Measurements from ENCODE around the gene STX11.
"Not testable (repeated sequence)": the region's sequence is repeated elsewhere in the genome, so short reads cannot be mapped to it uniquely, and the experiment has no call there.

STX11 gene

GRCh38 chr6:144178323-144178722, 28.0 kb downstream of the STX11 start:
- Histone ChIP-seq H2AFZ (ENCODE audit: low read depth, low read length) (no peak overlapping the region), H4K20me1 (ENCODE audit: insufficient read depth, low read length) (no peaks in the 10 kb centered on the region), H3K4me1 (ENCODE audit: low read length) (peaks cover 11% of the 10 kb centered on the region), H3K9ac (ENCODE audit: low read length) (no peak overlapping the region), H3K79me2 (ENCODE audit: low read length) (no peaks in the 10 kb centered on the region), H3K9me3 (ENCODE audit: insufficient read depth, low read length) (no peaks in the 10 kb centered on the region), H3K4me2 (ENCODE audit: low read length) (no peak overlapping the region), H3K27me3 (ENCODE audit: low read depth, low read length) (no peaks in the 10 kb centered on the region), H3K4me3 (ENCODE audit: low read length) (no peak overlapping the region), H3K27ac (ENCODE audit: low read length) (no peak overlapping the region), H3K36me3 (replicated peaks; ENCODE audit: low read depth, low read length) (no peaks in the 10 kb centered on the region)
- TF ChIP-seq EZH2phosphoT487 (IDR thresholded peaks at IDR 0.05; ENCODE audit: low read depth): no peak
- TF ChIP-seq, protein P1, sequence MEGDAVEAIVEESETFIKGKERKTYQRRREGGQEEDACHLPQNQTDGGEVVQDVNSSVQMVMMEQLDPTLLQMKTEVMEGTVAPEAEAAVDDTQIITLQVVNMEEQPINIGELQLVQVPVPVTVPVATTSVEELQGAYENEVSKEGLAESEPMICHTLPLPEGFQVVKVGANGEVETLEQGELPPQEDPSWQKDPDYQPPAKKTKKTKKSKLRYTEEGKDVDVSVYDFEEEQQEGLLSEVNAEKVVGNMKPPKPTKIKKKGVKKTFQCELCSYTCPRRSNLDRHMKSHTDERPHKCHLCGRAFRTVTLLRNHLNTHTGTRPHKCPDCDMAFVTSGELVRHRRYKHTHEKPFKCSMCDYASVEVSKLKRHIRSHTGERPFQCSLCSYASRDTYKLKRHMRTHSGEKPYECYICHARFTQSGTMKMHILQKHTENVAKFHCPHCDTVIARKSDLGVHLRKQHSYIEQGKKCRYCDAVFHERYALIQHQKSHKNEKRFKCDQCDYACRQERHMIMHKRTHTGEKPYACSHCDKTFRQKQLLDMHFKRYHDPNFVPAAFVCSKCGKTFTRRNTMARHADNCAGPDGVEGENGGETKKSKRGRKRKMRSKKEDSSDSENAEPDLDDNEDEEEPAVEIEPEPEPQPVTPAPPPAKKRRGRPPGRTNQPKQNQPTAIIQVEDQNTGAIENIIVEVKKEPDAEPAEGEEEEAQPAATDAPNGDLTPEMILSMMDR (IDR thresholded peaks at IDR 0.05; ENCODE audit: low read depth, low read length): no peak

DNA sequence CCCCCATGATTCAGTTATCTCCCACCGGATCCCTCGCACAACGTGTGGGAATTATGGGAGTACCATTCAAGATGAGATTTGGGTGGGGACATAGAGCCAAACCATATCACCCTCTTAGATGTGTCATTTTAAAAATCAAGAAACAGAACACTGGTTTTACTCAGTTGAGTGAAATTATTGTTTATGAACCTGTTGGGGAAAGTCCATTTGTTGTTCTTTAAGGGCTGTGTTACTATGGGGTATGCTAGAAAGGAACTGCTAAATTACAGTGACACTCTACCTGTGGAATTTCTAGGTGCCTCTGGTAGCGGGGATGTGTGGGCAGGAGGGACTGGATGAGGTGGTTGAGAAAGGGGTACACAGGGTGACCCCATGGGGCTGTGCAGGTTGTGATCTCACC, 28.9 kb downstream of the STX11 start:
- Histone ChIP-seq H3K79me2 (ENCODE audit: low read length) (no peaks in the 10 kb centered on the region), H2AFZ (ENCODE audit: low read depth, low read length) (no peak overlapping the region), H3K9ac (ENCODE audit: low read length) (no peak overlapping the region), H4K20me1 (ENCODE audit: insufficient read depth, low read length) (no peaks in the 10 kb centered on the region), H3K4me3 (ENCODE audit: low read length) (no peak overlapping the region), H3K27ac (ENCODE audit: low read length) (no peak overlapping the region), H3K4me1 (ENCODE audit: low read length) (peaks cover 11% of the 10 kb centered on the region), H3K9me3 (ENCODE audit: insufficient read depth, low read length) (no peaks in the 10 kb centered on the region), H3K36me3 (replicated peaks; ENCODE audit: low read depth, low read length) (no peaks in the 10 kb centered on the region), H3K4me2 (ENCODE audit: low read length) (no peak overlapping the region), H3K27me3 (ENCODE audit: low read depth, low read length) (no peaks in the 10 kb centered on the region)
- TF ChIP-seq EZH2phosphoT487 (IDR thresholded peaks at IDR 0.05; ENCODE audit: low read depth): no peak
- TF ChIP-seq, protein P1 (IDR thresholded peaks at IDR 0.05; ENCODE audit: low read depth, low read length): no peak

DNA sequence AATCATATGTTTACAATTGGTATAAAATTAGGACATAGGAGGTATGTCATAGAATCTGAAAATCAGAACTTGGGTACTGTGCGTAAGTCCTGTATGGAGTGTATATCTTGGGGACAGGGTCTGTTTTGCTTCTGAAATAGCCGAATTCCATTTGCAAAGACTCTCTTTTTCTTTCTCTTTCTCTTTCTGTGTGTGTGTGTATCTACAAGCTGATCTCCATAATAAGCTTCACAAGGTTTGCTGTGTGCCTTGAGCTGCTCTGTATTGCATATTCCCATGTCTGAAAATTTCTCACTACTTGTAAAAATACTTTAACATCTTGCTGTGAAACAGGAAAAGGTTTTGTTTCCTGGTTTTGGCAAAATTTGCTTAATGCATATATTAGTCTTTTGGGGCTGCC, 29.5 kb downstream of the STX11 start:
- H3K27ac ChIP-seq (ENCODE audit: low read length): no peak overlapping the region
- no peak overlapping the region for H3K4me3 ChIP-seq (ENCODE audit: low read length)
- H3K36me3 ChIP-seq (replicated peaks; ENCODE audit: low read depth, low read length): no peaks in the 10 kb centered on the region
- H3K4me2 ChIP-seq (ENCODE audit: low read length): 0 out of 2 replicates have a peak overlapping the region, but pooled peaks have one; percentile 8
- no peaks in the 10 kb centered on the region for H3K27me3 ChIP-seq (ENCODE audit: low read depth, low read length)
- H3K9ac ChIP-seq (ENCODE audit: low read length): no peak overlapping the region
- no peaks in the 10 kb centered on the region for H3K79me2 ChIP-seq (ENCODE audit: low read length)
- TF ChIP-seq, protein P1 (IDR thresholded peaks at IDR 0.05; ENCODE audit: low read depth, low read length): no peak
- no peak overlapping the region for H2AFZ ChIP-seq (ENCODE audit: low read depth, low read length)
- H3K9me3 ChIP-seq (ENCODE audit: insufficient read depth, low read length): no peaks in the 10 kb centered on the region
- H4K20me1 ChIP-seq (ENCODE audit: insufficient read depth, low read length): no peaks in the 10 kb centered on the region
- H3K4me1 ChIP-seq (ENCODE audit: low read length): peaks cover 11% of the 10 kb centered on the region

DNA sequence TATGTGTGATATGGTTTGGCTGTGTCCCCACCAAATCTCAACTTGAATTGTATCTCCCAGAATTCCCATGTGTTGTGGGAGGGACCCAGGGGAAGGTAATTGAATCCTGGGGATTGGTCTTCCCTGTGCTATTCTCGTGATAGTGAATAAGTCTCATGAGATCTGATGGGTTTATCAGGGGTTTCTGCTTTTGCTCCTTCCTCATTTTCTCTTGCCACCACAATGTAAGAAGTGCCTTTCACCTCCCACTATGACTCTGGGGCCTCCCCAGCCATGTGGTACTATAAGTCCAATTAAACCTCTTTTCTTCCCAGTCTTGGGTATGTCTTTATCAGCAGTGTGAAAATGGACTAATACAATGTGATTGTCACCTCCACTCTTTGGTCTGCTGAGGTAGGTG, 30.0 kb downstream of the STX11 start:
- not testable (repeated sequence) for H3K79me2 ChIP-seq (ENCODE audit: low read length); H2AFZ ChIP-seq (ENCODE audit: low read depth, low read length); H3K4me2 ChIP-seq (ENCODE audit: low read length); H3K27me3 ChIP-seq (ENCODE audit: low read depth, low read length); H3K4me3 ChIP-seq (ENCODE audit: low read length); H4K20me1 ChIP-seq (ENCODE audit: insufficient read depth, low read length); H3K9ac ChIP-seq (ENCODE audit: low read length); H3K9me3 ChIP-seq (ENCODE audit: insufficient read depth, low read length); H3K36me3 ChIP-seq (replicated peaks; ENCODE audit: low read depth, low read length); H3K27ac ChIP-seq (ENCODE audit: low read length)
- H3K4me1 ChIP-seq (ENCODE audit: low read length): peaks cover 11% of the 10 kb centered on the region

DNA sequence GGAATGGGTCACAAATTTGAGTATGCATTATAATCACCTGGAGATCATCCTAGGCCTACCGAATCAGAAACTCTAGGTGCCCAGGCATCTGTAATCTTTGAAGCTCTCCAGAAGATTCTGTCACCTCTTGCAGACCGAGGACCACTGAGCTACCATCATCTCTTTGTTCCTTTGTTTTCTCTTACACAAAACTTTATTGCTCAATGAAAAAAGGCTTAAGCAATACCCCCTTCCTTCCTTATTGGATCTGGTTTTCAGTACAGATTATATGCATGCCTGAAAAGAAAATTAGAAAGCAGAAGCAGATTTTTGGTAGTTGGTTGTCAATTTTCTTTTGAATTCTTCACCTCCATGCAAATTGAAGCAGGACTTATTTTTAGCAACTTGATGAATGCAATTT, 31.3 kb downstream of the STX11 start:
- Histone ChIP-seq H3K27ac (ENCODE audit: low read length) (no peak overlapping the region), H3K4me2 (ENCODE audit: low read length) (no peak overlapping the region), H4K20me1 (ENCODE audit: insufficient read depth, low read length) (no peaks in the 10 kb centered on the region), H3K4me1 (ENCODE audit: low read length) (peaks cover 11% of the 10 kb centered on the region), H3K4me3 (ENCODE audit: low read length) (no peak overlapping the region), H3K9ac (ENCODE audit: low read length) (no peak overlapping the region), H3K27me3 (ENCODE audit: low read depth, low read length) (no peaks in the 10 kb centered on the region), H3K79me2 (ENCODE audit: low read length) (no peaks in the 10 kb centered on the region), H2AFZ (ENCODE audit: low read depth, low read length) (no peak overlapping the region), H3K9me3 (ENCODE audit: insufficient read depth, low read length) (no peaks in the 10 kb centered on the region), H3K36me3 (replicated peaks; ENCODE audit: low read depth, low read length) (no peaks in the 10 kb centered on the region)
- TF ChIP-seq, protein P1 (IDR thresholded peaks at IDR 0.05; ENCODE audit: low read depth, low read length): no peak
- no peak for TF ChIP-seq EZH2phosphoT487 (IDR thresholded peaks at IDR 0.05; ENCODE audit: low read depth)

- not testable (repeated sequence) for H3K27ac ChIP-seq (ENCODE audit: low read length); H3K9me3 ChIP-seq (ENCODE audit: insufficient read depth, low read length); H3K27me3 ChIP-seq (ENCODE audit: low read depth, low read length); H3K4me3 ChIP-seq (ENCODE audit: low read length); H2AFZ ChIP-seq (ENCODE audit: low read depth, low read length); H3K4me2 ChIP-seq (ENCODE audit: low read length); H4K20me1 ChIP-seq (ENCODE audit: insufficient read depth, low read length); H3K36me3 ChIP-seq (replicated peaks; ENCODE audit: low read depth, low read length); H3K79me2 ChIP-seq (ENCODE audit: low read length); H3K9ac ChIP-seq (ENCODE audit: low read length)
- H3K4me1 ChIP-seq (ENCODE audit: low read length): peaks cover 11% of the 10 kb centered on the region
These were observed 33.9 kb downstream of the STX11 start for GRCh38 chr6:144184186-144184585.

All from OCI-LY3 (cell line).